ENCODE data around the gene UPF2.

DNA sequence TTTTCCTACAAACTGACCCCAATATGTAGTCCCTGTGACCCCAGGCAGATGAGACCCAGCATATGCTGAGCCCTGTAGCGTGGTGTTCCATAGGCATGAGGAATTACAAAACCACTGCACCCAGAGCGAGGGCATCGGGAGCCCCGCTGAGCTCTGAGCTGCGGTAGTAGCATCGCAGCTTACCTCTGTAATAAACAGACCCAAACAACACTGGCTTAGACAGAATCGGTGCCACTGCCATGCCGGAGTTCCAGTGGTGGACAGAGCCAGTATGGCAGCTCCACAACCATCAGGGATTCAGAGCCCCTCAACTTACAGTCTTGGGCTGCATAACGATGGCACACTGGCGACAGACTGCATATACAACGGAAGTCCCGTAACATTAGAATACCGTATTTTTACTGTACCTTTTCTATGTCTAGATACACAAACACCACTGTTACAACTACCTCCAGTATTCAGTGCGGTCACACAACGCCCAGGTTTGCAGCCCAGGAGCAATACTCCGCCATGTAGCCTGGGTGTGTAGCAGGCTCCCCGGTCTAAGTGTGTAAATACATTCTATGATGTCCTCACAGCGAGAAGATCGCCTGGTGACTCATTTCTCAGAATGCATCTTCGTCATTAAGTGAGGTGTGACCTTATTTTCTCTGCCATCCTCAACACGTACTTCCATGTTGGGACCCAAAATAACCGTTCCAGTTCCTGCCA lies 150.7 kb downstream of the UPF2 start:
- TF ChIP-seq POLR2A (IDR thresholded peaks at IDR 0.05; ENCODE audit: low read length) (no peak), GATA1 (IDR thresholded peaks at IDR 0.05; ENCODE audit: low read depth, low read length) (no peak)
